ENCODE measurements around the gene SCYGR7. TPM values are rescaled to one million over a fixed set of nuclear protein-coding genes. Genes with fewer than 3 reads are reported as not detected.
A peak's percentile ranks its signal among the peaks of the same experiment; 100 is the strongest.

SCYGR7 gene
- total and polyA plus RNA-seq, 4 donors = not detected

DNA sequence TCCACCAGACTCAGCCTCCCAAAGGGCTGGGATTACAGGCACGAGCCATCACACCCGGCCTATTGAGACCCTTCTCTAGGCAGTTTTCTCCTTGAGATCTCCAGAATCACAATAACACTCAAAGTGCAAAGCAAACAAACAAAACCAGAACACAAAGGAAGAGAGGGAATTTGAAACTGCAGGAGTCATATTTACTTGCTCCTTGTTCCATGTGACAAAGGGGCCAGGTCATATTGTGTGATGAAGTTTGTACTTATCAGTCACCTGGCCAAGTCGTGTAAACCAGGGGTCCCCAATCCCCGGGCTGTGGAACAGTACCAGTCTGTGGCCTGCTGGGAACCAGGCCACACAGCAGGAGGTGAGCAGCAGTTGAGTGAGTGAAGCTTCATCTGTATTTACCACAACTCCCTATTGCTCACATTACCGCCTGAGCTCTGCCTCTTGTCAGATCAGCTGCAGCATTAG, 44.1 kb downstream of the SCYGR7 start (continued):
- TF ChIP-seq, protein P1, sequence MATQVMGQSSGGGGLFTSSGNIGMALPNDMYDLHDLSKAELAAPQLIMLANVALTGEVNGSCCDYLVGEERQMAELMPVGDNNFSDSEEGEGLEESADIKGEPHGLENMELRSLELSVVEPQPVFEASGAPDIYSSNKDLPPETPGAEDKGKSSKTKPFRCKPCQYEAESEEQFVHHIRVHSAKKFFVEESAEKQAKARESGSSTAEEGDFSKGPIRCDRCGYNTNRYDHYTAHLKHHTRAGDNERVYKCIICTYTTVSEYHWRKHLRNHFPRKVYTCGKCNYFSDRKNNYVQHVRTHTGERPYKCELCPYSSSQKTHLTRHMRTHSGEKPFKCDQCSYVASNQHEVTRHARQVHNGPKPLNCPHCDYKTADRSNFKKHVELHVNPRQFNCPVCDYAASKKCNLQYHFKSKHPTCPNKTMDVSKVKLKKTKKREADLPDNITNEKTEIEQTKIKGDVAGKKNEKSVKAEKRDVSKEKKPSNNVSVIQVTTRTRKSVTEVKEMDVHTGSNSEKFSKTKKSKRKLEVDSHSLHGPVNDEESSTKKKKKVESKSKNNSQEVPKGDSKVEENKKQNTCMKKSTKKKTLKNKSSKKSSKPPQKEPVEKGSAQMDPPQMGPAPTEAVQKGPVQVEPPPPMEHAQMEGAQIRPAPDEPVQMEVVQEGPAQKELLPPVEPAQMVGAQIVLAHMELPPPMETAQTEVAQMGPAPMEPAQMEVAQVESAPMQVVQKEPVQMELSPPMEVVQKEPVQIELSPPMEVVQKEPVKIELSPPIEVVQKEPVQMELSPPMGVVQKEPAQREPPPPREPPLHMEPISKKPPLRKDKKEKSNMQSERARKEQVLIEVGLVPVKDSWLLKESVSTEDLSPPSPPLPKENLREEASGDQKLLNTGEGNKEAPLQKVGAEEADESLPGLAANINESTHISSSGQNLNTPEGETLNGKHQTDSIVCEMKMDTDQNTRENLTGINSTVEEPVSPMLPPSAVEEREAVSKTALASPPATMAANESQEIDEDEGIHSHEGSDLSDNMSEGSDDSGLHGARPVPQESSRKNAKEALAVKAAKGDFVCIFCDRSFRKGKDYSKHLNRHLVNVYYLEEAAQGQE (IDR thresholded peaks at IDR 0.05) = no peak

GRCh38 chr2:227772932-227773331, 44.8 kb downstream of the SCYGR7 start:
- DNase-seq (ENCODE audit: low spot score) = no peak
- 72% methylated on average over 2 of the region's 2 CpGs for WGBS
- TF ChIP-seq RAD21 (IDR thresholded peaks at IDR 0.05) = no peak

GRCh38 chr2:227774011-227774624, 46.0 kb downstream of the SCYGR7 start:
- WGBS = 44% methylated on average over 15 of the region's 15 CpGs
- peak in 1 of 2 donors; percentile 57 for TF ChIP-seq RAD21 (IDR thresholded peaks at IDR 0.05)
- TF ChIP-seq, protein P2, sequence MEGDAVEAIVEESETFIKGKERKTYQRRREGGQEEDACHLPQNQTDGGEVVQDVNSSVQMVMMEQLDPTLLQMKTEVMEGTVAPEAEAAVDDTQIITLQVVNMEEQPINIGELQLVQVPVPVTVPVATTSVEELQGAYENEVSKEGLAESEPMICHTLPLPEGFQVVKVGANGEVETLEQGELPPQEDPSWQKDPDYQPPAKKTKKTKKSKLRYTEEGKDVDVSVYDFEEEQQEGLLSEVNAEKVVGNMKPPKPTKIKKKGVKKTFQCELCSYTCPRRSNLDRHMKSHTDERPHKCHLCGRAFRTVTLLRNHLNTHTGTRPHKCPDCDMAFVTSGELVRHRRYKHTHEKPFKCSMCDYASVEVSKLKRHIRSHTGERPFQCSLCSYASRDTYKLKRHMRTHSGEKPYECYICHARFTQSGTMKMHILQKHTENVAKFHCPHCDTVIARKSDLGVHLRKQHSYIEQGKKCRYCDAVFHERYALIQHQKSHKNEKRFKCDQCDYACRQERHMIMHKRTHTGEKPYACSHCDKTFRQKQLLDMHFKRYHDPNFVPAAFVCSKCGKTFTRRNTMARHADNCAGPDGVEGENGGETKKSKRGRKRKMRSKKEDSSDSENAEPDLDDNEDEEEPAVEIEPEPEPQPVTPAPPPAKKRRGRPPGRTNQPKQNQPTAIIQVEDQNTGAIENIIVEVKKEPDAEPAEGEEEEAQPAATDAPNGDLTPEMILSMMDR (IDR thresholded peaks at IDR 0.05; ENCODE audit: low read depth, low read length, missing input control) = peak; percentile 1
- no peak for TF ChIP-seq ZBTB33 (IDR thresholded peaks at IDR 0.05)
- no peak for TF ChIP-seq RXRA (IDR thresholded peaks at IDR 0.05)
- Histone ChIP-seq H3K27ac (ENCODE audit: low read depth in 1 of 2, low read length in 2 of 2) (no peak overlapping the region), H3K4me1 (ENCODE audit: control insufficient read depth in 4 of 4, insufficient read depth in 4 of 4, low read length in 3 of 4) (no peaks in the 10 kb centered on the region), H3K9ac (ENCODE audit: low read depth in 1 of 2, low read length in 2 of 2) (no peak overlapping the region), H3K9me3 (ENCODE audit: control insufficient read depth in 4 of 4, low read length in 3 of 4) (no peaks in the 10 kb centered on the region), H3K27me3 (ENCODE audit: control insufficient read depth in 4 of 4, insufficient read depth in 4 of 4, low read length in 3 of 4) (no peaks in the 10 kb centered on the region), H3K4me3 (ENCODE audit: low read depth in 1 of 3, low read length in 3 of 3) (no peak overlapping the region), H3K36me3 (ENCODE audit: control insufficient read depth in 4 of 4, insufficient read depth in 3 of 4, low read depth in 1 of 4, low read length in 3 of 4) (no peaks in the 10 kb centered on the region)
- no peak for DNase-seq (ENCODE audit: low spot score)

More at GRCh38 chr2:227772932-227773331, 44.8 kb downstream of the SCYGR7 start:
- H3K36me3 ChIP-seq (ENCODE audit: control insufficient read depth in 4 of 4, insufficient read depth in 3 of 4, low read depth in 1 of 4, low read length in 3 of 4) = no peaks in the 10 kb centered on the region
- H3K4me3 ChIP-seq (ENCODE audit: low read depth in 1 of 3, low read length in 3 of 3) = no peak overlapping the region
- no peak overlapping the region for H3K27ac ChIP-seq (ENCODE audit: low read depth in 1 of 2, low read length in 2 of 2)
- H3K27me3 ChIP-seq (ENCODE audit: control insufficient read depth in 4 of 4, insufficient read depth in 4 of 4, low read length in 3 of 4) = no peaks in the 10 kb centered on the region
- no peaks in the 10 kb centered on the region for H3K9me3 ChIP-seq (ENCODE audit: control insufficient read depth in 4 of 4, low read length in 3 of 4)
- H3K9ac ChIP-seq (ENCODE audit: low read depth in 1 of 2, low read length in 2 of 2) = no peak overlapping the region
- no peaks in the 10 kb centered on the region for H3K4me1 ChIP-seq (ENCODE audit: control insufficient read depth in 4 of 4, insufficient read depth in 4 of 4, low read length in 3 of 4)
